Activated B cell treated with CpG ODN at 0.5 μM for 24 hours (primary cell): ENCODE measurements around the gene DPP10. TPM values are rescaled to one million over a fixed set of nuclear protein-coding genes. Genes with fewer than 3 reads are reported as not detected.

Source experiments
- ATAC-seq: fragments of 200-7000 bp; cut with Tn5 transposase; one replicate; pipeline ENCODE4 v1.10.0; 2021; ENCODE audit warnings: low read depth, mild to moderate bottlenecking, moderate library complexity
- CTCF ChIA-PET: fragments of 350-600 bp; sonication (Branson Sonifier 250); formaldehyde crosslinking; loops from one replicate; lab custom pipeline; 2021; ENCODE audit warnings: antibody characterized with exemption; lab: Charles Lee
- POLR2A ChIA-PET: fragments of 350-600 bp; sonication (Branson Sonifier 250); formaldehyde crosslinking; loops from one replicate; lab custom pipeline; 2021; ENCODE audit warnings: antibody characterized with exemption; lab: Charles Lee
- DNase-seq: peaks from one replicate; pipeline ENCODE4 v3.0.0; 2022
- H3K27ac Mint-ChIP-seq: one replicate; pipeline ENCODE4 v1.8.0; 2020; ENCODE audit warnings: mixed read lengths
- H3K27me3 Mint-ChIP-seq: one replicate; pipeline ENCODE4 v1.8.0; 2021; ENCODE audit warnings: mixed read lengths
- H3K36me3 Mint-ChIP-seq: one replicate; pipeline ENCODE4 v1.8.0; 2021; ENCODE audit warnings: low read depth, mixed read lengths
- H3K4me1 Mint-ChIP-seq: one replicate; pipeline ENCODE4 v1.8.0; 2021; ENCODE audit warnings: mixed read lengths
- H3K4me3 Mint-ChIP-seq: one replicate; pipeline ENCODE4 v1.8.0; 2020; ENCODE audit warnings: mild to moderate bottlenecking, mixed read lengths
- H3K9me3 Mint-ChIP-seq: one replicate; pipeline ENCODE4 v1.8.0; 2020; ENCODE audit warnings: mixed read lengths
- intact Hi-C: fragments of 100-400 bp; cut with micrococcal nuclease; formaldehyde crosslinking; loops from one replicate; pipeline ENCODE4 v1.15.1; 2024
- total RNA-seq: library from RNA; stranded (reverse); gene quantifications from 2 replicates; pipeline ENCODE4 v1.2.3, GENCODE V29; 2022
- TF ChIP-seq, protein P1 (sequence below): fragments of 200-600 bp; IDR thresholded peaks from one replicate; pipeline ENCODE4 v1.8.0; 2022; ENCODE audit warnings: antibody characterized with exemption, mild to moderate bottlenecking

The DPP10 gene
- total RNA-seq, 1 donor from 2014 or later = not detected

DNA sequence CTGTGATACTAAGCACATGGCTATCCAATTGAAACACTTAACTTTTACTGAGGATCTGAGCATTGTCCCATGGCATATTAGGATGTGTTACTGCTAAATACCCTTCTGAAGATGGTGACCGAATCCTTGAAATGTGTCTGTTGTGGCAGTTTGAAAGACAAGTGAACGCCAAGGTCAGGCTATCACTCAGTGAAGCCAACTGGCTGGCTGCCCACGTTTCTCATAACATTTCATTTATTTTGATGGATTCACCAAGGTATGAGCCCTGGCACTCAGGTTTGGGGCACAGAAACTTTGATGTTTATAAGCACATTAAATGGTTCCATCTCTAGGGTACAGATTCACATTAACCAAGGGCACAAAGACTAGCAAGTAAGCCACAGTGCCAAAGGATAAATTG is 850.3 kb downstream of the DPP10 start:
- H3K27ac Mint-ChIP-seq = no peak overlapping the region
- H3K36me3 Mint-ChIP-seq = no peaks in the 10 kb centered on the region
- H3K9me3 Mint-ChIP-seq = peaks cover 2% of the 10 kb centered on the region
- POLR2A ChIA-PET = no interaction called here
- intact Hi-C loops = no loop called here
- DNase-seq (no peak), ATAC-seq (no peak)
- TF ChIP-seq, protein P1, sequence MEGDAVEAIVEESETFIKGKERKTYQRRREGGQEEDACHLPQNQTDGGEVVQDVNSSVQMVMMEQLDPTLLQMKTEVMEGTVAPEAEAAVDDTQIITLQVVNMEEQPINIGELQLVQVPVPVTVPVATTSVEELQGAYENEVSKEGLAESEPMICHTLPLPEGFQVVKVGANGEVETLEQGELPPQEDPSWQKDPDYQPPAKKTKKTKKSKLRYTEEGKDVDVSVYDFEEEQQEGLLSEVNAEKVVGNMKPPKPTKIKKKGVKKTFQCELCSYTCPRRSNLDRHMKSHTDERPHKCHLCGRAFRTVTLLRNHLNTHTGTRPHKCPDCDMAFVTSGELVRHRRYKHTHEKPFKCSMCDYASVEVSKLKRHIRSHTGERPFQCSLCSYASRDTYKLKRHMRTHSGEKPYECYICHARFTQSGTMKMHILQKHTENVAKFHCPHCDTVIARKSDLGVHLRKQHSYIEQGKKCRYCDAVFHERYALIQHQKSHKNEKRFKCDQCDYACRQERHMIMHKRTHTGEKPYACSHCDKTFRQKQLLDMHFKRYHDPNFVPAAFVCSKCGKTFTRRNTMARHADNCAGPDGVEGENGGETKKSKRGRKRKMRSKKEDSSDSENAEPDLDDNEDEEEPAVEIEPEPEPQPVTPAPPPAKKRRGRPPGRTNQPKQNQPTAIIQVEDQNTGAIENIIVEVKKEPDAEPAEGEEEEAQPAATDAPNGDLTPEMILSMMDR = no peak
- H3K27me3 Mint-ChIP-seq = no peaks in the 10 kb centered on the region
- CTCF ChIA-PET = no interaction called here
- H3K4me1 Mint-ChIP-seq = no peaks in the 10 kb centered on the region
- no peak overlapping the region for H3K4me3 Mint-ChIP-seq

DNA sequence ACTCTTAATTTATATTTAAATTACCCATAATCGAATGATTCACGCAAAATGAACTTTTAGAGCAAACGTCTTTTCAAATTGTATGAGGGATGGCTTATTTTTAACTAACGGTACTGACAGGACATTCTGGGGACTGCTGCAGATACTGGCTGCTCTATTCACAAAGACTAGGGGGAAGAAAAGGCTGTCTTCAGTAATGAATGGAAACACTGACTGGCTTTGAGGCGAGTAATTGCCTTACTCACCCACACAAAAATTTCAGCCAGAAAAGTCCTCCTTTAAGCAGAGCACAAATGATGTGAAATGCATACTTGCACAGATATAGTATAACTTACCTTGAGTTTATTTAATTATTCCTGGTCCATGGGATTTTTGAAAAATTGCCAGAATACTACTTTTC is 852.6 kb downstream of the DPP10 start:
- POLR2A ChIA-PET = no interaction called here
- Mint-ChIP-seq H3K9me3 (peaks cover 5% of the 10 kb centered on the region), H3K36me3 (no peaks in the 10 kb centered on the region), H3K27ac (no peak overlapping the region), H3K27me3 (no peaks in the 10 kb centered on the region), H3K4me1 (no peaks in the 10 kb centered on the region), H3K4me3 (no peak overlapping the region)
- TF ChIP-seq, protein P1 = no peak
- CTCF ChIA-PET = no interaction called here
- no peak for DNase-seq
- ATAC-seq = no peak
- intact Hi-C loops = no loop called here

DNA sequence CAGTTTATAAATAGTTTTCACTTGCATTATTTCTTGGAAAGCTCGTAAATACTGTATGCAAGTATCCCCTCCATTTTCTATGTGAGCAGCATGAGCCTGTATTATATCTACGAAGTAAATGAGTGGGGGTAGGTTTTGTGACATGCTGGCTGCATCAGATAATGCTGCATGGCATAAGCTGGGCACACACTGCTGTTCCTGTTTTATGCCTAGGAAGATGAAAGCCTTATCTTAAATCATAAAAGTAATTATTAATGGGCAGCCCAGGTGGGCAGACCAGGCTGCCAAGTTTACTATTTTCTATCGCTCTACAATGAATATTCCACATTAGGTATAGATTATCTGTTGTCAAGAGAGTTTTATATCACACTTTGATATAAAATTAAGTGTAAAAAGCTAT is 854.6 kb downstream of the DPP10 start:
- Mint-ChIP-seq H3K27me3 (no peaks in the 10 kb centered on the region), H3K27ac (no peak overlapping the region), H3K4me1 (no peaks in the 10 kb centered on the region), H3K9me3 (peaks cover 8% of the 10 kb centered on the region), H3K36me3 (no peaks in the 10 kb centered on the region), H3K4me3 (no peak overlapping the region)
- TF ChIP-seq, protein P1 = no peak
- ChIA-PET POLR2A (no interaction called here), CTCF (no interaction called here)
- ATAC-seq (no peak), DNase-seq (no peak)
- intact Hi-C loops = no loop called here

DNA sequence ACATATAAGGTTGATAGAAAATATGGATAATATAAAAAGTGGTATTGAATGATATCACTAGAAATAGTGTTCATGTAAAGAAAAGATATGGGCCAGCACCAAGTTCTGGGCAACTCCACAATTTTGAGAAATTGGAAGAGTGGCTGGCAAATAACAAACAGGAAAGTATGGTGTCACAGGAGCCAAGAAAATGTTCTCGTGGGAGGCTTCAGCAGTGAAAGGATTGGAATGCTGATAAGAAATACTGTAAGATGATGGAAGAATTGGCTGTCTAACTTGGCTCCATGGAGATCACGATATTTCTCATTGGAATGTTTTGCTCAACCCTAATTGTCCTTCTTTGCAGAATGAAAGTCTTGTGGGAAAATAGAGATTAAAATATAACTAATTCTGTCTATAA is 856.8 kb downstream of the DPP10 start:
- H3K27ac Mint-ChIP-seq = no peak overlapping the region
- CTCF ChIA-PET = no interaction called here
- ATAC-seq = no peak
- H3K4me1 Mint-ChIP-seq = no peaks in the 10 kb centered on the region
- TF ChIP-seq, protein P1 = no peak
- DNase-seq = no peak
- POLR2A ChIA-PET = no interaction called here
- no peaks in the 10 kb centered on the region for H3K27me3 Mint-ChIP-seq
- intact Hi-C loops = no loop called here
- H3K9me3 Mint-ChIP-seq = peaks cover 8% of the 10 kb centered on the region
- no peak overlapping the region for H3K4me3 Mint-ChIP-seq
- no peaks in the 10 kb centered on the region for H3K36me3 Mint-ChIP-seq

DNA sequence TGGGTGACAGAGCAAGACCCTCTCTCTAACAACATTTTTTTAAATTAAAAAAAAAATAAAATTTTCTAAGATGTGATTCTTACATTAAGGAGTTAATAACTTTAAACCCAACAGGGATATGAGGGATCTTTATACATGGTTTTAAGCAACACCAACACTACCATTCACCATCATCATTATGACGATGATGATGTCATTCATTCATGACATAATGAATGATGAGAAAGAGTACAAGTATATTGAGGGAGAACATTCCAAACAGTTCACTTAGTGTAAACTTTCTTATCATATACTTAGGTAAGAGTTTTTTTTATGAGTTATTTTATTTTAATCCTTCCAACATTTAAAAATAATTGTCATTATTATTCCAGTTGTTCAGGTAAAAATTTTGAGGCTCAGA is 863.3 kb downstream of the DPP10 start:
- DNase-seq = no peak
- intact Hi-C loops = no loop called here
- CTCF ChIA-PET = no interaction called here
- TF ChIP-seq, protein P1 = no peak
- H3K27me3 Mint-ChIP-seq = no peaks in the 10 kb centered on the region
- H3K9me3 Mint-ChIP-seq = peaks cover 4% of the 10 kb centered on the region
- no peak for ATAC-seq
- POLR2A ChIA-PET = no interaction called here
- H3K36me3 Mint-ChIP-seq = no peaks in the 10 kb centered on the region
- H3K4me3 Mint-ChIP-seq = no peak overlapping the region
- no peaks in the 10 kb centered on the region for H3K4me1 Mint-ChIP-seq
- no peak overlapping the region for H3K27ac Mint-ChIP-seq
